Fibroblast of peridontal ligament (primary cell): ENCODE data around the gene GPC1.

Source experiments
- DNase-seq: peaks from one replicate; pipeline ENCODE4 v3.0.0-alpha.2; 2010; ENCODE audit errors: extremely low read depth

GPC1 gene

DNA sequence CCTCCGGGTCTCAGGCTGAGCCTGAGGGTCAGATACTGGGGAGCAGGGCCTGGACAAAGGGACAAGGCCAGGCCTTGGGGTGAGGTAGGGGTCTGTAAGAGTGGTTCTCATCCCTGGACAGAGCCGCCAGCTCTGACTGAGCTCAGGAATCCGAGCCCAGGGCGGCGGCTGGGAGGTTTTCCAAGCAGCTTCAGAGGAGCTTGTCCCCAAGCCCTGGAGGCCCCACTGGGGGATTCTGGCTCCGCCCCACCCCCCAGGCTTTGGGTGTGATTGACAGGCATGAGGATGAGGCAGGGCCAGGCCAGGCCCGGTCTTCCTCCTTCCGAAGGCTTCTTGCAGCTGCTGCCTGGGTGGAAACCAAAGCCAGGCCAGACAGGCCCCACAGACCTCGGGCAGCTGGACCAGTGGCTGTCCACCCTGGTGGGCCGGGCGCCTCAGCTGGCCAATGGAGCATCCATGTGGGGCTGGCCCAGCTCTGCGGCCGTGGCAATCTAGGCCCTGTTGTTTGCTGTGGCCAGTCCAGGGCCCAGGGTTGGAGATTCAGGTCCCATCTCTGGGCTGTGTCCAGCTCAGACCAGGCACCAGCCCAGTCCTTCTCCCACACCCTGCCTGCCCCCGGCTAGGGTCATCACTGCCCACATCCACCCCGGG is 23.1 kb upstream of the GPC1 start:
- no peak for DNase-seq

DNA sequence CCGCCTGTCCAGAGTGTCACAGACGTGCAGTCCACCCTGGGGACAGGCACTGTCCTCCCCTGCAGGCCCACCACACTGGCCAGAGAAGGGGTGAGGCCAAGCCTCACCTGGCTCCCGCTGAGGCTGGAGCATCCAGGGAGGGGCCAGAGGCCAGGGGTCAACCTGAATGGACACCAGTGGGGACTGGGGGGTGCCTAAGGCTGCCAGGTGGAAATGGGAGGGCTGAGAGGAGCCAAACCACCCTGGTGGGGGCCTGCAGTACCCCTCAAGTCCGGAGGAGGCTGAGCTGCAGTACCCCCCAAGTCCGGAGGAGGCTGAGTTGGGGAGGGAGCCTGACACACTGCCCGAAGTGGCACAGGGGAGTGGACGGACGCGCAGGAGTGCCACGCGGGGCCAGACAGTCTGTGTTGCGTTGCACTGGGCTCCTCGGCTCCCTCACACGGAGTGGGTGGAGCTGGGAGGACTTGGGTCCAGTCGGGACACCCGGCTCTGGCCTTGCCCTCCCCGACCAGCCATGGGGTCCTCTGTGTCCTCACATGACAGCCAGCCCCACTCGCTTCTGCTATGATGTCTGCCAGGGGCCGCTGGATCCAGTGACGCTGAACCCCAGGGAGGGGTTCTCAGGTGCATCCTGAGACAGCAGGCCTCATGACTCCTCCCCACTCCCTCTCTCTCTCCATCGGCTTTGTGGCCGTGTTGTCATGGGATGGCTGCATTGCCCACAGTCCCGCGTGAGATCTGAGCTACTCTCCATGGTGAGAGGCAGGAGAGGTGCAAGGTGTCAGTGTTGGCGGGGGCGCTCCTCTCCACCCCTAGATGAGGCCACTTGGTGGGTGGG is 22.3 kb upstream of the GPC1 start:
- DNase-seq = no peak

DNA sequence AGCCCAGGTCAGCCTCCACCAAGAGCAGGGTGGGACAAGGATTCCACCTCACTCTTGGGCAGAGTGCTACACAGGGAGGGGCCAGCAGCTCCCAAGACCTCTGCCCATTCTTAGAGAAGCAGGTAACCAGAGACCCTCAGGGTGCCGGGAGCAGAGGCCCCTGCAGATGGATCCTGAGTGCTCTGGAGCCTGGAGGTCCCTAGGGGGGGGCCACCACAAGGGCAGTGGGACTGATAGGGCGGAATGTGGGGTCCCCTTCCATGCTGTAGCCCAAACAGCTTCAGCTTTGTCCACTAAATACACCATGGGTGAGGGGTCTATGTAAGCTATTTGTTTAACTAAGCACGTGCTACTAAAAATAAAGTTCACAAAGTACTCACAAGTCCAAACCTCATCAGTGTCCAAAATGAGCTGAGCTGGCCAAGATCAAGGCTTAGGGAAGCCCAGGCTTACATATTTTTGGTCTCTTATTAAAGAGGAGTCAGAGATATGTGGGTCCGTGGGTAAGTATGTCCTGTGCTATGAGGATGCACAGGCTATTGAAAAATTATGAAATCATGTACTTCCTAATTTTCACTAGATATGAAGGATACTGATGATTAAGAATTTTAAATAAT is 21.5 kb upstream of the GPC1 start:
- no peak for DNase-seq

DNA sequence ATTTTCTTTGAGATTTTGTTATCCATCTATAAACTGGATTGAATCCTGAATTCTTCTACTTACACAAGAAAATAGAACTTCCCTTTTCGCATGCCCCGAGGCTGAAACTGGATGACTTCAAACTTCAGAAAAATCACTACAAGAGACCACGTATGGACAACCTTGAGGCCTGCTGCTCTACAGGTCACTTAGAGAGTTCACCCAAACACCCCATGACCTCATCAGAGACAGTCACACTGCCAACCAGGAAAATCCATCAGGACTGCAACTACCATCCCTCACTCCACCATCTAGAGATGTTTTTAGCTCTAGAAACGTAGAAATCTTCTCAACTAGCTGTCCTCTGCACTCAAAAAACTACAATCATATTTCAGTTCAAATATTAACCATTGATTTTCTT is 18.6 kb upstream of the GPC1 start:
- no peak for DNase-seq

DNA sequence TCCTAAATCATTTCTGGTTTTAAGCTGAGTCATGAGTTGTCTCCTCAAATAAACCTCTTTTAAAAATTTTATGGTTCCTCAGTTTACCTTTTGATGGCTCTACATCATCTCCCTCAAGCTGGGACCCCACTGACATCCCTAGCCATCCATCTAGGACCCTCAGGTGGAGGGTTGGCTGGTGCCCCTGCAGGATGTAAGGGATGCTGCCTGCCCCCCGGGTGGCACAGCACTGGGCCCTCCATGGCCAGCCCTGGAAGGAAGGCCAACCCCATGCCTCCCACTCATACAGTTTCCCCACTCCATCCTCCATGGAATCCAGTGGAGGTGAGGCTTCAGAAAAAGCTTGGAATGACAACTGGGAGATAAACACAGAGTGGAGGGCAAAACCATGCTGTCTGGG is 17.2 kb upstream of the GPC1 start:
- no peak for DNase-seq

DNA sequence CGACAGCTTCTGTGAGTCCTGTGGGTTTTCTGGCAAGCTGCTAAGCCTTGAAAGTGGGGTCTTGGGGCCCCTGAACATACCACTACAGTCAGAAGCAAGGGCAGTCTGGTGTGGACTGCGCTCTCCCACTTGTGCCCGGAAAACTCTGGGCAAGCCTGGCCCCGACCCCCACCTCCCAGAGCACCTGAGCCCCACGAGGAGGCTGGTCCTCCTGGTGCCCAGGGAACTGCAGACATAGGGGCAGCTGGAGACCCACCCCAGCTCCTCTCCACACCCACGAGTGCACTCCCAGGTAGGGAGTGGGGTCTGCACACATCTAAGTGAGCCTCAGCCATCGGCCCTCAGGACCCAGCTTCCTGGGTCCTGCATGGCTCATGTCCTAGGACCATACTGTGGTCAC is 16.2 kb upstream of the GPC1 start:
- DNase-seq = no peak

DNA sequence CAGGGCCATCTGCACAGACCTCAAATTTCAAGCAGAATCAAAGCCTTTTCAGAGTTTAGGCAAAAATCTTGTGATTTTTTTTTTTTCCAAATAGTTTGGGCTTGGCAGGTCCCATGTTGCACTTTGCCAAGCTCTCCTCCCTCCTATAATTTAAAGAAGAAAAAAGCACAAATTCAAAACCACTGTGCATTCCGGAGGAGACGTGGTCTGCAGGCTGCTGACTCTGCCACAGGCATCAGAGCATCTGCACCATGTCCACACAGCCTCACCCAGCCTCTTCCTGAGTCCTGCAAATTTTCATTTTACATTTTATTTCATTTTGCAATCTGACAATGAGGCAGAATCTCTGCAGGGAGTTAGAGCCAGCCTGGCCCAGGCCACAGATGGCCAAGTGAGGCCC is 15.7 kb upstream of the GPC1 start:
- DNase-seq = peak; percentile 58

DNA sequence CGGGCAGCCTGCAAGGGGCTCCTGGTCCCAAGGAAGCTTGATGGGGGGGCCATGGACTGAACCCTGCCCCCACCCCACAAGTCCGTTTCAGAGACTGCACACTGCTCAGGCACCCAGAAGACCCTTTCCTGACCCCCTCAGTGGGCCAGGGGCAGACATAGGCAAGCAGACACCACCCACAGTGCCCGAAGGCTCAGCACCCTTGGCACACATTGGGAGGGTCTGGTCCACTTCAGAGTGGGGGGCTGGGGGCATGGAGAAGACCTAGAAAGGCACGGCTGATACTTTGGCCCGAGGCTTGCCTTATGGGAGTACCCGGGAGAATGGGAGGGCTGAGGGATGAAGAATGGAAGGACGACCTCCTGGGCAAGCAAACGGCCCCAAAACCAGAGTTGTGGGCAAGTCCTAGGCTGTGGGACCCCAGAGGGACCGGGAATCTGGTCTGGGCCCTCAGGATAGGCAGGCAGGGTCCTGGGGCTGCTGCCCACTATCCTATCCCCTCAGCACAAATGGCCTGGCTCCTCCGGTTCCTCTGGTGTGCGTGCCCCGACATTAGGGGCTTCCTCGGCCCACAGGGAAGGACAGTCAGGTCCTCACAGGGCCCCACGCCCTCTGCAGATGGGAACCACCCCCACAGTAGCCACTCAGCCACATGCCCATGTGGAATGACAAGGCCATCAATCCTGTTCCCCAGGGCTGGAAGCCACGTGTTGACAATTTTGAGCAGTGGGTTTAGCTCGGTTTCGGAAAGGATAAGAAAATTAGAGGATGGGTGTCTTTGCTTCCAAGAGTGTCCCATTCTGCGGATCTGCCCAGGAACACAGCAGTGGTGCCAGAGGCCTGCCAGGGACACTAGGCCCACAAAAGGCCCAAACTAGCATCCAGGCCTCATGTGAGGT is 15.0 kb upstream of the GPC1 start:
- DNase-seq = no peak

DNA sequence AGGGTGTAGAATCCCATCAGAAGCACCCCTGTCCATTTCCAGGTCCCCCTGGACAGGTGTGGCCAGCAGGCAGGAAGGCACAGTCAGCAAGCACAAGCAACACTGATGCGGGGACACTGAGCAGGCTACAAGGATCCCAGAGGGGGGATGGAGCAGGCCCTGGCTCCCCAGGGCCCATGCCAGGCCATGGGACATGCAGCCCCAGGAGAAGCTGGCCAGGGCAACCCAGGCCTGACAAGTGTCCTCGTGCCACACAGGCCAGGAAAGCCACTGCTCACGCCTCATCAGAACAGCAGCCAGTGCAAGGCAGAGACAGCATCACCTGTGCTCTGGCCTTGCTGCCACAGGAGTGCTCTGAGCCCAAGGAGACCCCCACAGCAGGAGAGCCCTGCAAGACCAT is 14.1 kb upstream of the GPC1 start:
- no peak for DNase-seq

DNA sequence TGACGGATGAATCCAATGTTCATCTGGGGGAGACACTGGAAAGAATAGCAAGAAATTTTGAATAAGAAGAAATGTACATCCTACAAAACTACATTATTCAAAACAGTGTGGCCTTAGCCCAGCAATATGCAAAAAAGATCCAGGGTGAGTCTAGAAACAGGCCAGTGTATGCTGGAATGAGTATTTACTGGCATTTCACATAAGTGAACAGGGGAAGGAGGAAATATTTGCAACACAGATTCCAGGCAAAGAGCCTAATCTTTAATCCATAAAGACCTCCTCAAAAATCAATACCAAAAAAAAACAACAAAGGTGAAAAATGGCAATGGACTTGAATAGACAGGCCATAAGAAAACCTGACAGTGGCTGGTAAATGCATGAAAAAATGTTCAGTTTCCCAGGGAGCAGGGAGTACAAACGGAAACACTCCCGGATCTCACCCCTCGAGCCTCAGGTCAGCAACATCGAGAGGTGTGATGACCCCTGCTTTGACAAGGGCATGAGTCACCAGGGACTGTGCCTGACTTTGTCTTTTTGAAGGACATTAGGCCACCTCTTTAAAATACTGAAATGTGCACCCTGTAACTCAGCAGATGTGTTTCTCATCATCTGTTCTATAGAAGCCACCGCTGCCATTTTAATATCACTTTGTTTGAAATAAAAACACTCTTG is 12.7 kb upstream of the GPC1 start:
- DNase-seq = no peak

DNA sequence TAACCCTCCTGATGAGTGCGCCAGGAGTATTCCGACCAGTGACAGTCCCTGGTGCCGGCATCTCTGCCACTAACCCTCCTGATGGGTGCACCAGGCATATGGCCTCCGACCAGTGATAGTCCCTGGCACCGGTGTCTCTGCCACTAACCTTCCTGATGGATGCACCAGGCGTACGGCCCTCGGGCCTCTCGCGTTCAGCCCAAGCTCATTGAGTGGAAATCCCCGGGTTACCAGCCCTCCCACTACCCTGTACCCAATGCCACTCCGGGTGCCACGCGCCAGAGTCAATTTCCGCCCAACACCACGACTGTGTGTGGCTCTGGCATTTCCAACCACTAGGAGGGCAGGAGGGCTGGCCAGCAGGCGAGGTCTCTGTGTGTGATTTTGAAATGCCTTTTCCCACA is 11.7 kb upstream of the GPC1 start:
- DNase-seq = no peak

DNA sequence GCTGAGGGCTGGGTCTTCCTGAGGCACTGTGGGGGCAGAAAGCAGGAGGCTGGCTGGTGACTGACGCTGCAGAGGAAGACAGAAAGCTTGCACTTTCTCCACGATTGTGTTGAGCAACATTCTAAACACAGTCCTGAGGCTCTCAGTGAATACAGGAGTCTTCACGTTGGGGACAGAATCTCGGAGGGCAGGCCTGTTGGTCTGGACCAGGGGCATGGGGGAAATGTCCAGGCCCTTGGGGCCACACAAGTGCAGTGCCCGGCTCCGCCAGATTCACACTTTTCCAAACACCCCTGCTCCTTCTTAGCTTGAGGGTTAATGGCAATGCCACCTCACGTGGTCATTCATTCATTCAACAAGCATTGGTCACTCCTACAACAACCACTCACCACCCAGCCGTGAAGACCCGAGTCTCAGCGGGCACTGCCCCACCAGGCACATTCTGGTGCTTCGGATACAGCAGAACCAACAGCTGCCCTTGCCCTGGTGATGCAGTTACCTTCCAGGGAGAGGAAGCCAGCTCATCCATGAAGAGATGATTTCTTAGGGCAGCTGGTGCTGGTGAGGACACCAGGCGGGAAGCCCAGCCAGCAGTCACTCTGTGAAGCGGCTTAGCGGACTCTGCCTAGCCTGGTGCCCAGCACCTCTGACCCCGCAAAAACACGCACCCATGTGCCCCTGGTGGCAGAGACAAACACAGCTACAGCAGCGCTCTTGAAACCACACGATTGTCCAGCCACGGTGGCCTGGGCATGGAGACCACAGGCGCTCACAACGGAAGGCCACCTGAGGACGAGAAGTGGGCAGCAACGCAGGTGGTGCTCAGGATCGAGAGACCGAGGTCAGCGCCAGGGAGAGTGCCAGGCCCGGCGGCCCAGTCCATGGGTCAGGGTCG is 10.9 kb upstream of the GPC1 start:
- no peak for DNase-seq

DNA sequence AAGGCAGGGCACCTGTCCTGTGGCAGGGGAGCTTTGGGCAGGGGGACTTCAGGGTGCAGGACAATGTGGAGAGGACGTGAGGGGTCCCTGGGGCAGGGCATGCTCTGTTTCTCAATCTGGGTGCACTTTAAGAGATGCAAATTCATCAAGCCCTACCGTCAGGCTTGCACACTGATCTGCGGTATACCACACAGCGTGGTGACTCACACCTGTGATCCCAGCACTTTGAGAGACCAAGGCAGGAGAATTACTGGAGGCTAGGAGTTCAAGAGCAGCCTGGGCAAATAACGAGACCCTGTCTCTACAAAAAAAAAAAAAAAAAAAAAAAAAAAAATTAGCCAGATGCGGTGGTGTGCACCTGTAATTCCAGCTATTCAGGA is 10.2 kb upstream of the GPC1 start:
- no peak for DNase-seq

DNA sequence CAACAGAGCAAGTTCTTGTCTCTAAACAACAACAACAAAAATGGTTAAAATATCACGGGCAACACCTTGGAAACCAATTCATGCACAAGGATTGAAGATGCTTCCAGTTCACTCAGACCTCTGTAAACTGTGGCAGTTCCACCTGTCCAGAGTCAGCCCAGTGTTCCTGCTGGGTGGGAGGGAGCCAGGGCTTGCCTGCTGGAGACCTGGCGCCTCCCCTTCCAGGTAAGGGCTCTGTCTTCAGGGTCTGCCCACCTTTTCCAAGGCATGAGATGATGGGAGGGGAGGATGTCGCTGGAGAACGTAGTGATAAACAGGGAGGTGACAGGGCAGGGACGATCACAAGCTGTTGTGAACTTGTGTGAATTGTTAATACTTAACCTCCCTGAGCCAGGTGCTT is 9.8 kb upstream of the GPC1 start:
- no peak for DNase-seq

DNA sequence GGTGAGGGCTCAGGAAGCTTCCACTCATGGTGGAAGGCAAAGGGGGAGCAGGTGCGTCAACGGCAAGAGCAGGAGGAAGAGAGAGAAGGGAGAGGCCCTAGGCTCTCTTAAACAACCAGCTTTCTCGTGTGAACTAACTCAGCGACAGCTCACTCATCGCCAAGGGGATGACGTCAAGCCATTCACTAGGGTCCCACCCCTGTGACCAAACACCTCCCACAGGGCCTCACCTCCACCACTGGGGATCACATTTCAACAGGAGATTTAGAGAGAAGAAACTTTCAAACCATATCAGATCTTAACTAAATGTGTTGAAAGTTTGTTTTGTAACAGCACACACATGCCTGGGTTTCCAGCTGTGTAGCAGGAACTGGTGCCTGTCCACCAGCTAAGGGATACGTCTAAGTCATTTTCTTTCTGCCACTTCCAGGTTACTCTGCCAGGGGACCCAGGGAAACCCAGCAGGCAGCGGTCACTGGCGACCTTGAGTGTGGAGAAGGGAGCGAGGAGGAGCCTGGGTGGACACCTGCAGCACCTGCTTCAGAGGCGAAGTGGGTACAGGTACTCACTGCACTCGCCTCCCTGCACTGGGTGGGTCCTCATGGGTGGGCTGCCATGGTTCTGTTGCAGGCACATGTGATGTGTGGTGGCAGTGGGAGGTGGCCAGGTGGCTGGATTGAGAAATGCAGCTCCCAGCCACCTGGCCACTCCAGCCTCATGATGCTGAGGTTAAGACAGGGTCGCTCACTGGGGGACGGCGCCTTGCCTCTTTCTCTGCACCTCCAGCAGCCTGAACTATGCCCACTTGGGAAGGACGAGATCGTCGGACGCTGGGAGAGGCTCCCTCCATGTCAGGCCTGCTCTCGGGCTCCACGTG is 8.4 kb upstream of the GPC1 start:
- DNase-seq = peak; percentile 8

DNA sequence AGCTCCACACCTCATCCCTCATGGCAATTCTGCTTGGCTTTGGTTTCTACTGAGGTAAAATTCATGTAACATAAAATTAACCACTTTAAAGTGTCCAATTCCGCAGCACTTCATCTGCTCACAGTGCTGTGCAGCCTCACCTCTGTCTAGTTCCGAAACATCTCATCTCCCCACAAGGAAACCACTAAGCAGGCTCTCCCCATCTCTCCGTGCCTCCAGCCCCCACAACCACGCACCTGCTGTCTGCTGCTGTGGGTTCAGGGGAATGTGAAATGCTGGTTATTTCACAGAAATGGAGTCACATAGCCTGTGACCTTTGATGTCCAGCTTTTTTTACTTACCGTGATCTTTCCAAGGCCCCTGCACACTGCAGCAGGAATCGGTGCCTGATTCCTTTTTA is 7.7 kb upstream of the GPC1 start:
- DNase-seq = no peak

DNA sequence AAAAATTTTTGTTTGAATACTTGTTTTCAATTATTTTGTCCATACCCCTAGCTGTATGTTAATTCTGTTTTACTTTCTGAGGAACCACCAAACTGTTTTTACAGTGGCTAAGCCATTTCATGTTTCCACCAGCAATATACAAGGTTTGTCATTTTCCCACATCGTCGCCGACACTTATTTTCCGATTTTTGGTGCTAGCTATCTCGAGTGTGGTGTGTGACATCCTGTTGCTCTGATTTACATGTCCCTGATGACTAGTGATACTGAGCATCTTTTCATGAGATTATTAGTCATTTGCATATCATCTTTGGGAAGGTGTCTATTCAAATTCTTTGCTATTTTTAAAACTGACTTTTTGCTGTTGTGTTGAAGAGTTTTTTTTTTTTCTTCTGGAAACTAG is 7.2 kb upstream of the GPC1 start:
- no peak for DNase-seq

DNA sequence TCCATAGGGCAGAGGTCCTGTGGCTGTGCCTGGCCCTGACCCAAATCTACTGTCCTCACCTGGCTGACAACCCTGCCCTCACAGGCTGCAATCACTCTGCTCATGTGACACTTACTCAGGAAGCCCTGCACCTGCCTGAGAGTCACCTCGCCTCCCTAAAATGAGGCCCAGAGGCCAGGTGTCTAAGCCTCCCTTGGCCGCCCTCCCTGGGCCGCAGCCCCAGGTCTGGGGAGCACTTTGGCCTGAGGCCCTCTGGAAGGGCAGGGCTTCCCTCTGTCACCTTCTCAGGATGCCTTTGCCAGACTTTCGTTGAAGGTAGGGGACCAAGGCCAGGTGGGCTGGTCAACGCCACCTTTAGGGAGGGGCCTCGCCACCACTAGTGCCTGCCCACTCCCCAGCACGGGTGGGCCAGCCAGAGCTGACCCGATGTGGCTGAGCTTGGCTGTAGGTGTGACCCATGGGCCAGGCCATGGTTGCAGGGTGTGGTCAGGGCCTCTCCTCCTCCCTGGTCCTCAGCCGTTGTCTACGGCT is 6.1 kb upstream of the GPC1 start:
- DNase-seq = no peak

DNA sequence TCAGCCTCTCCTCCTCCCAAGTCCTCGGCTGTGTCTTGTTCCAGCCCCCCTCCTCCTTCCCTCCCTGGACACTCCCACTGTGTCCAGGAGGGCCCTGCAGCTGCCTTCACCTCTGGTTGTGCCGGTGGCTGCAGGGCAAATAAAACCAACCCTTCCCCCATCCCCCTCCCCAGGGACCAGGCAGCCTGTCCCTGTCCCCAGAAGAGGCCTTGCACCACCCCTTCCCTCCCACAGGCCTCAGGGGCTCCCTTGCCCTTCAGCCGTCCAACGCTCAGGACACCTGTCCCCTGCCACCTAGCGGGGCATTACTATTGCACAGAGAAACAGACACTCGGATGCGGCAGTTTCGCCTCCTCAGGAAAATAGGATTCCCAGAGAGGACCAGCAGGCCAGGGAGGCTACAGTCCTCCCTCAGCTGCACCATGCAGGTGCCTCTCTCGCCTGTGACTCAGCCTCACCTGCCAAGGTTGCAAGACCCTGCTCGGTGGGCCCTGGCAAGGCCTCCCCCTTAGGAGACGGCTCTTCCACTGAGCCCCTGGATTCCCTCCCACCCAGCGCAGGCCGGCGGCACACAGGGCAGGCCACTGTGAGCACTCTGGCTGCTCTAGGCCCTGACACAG is 5.5 kb upstream of the GPC1 start:
- DNase-seq = no peak
